ENCODE results near the gene MPRIP.

The MPRIP gene

DNA sequence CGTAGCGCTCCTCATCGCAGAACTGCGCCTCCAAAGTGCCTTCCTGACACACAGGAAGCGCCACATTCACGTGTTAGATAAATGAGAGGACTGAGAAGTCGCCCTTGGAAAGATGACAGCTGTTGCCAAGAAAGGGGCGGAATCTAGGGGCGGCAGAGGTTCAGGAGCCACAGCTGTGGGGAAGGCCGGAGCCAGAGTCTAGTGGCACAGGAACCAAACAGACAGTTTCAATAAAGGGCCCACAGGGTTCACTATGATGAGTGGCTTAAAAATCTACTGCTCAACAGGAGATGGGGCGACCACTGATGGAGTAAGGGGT, 190.0 kb downstream of the MPRIP start:
- DNase-seq (ENCODE audit: low read depth), result no peak

DNA sequence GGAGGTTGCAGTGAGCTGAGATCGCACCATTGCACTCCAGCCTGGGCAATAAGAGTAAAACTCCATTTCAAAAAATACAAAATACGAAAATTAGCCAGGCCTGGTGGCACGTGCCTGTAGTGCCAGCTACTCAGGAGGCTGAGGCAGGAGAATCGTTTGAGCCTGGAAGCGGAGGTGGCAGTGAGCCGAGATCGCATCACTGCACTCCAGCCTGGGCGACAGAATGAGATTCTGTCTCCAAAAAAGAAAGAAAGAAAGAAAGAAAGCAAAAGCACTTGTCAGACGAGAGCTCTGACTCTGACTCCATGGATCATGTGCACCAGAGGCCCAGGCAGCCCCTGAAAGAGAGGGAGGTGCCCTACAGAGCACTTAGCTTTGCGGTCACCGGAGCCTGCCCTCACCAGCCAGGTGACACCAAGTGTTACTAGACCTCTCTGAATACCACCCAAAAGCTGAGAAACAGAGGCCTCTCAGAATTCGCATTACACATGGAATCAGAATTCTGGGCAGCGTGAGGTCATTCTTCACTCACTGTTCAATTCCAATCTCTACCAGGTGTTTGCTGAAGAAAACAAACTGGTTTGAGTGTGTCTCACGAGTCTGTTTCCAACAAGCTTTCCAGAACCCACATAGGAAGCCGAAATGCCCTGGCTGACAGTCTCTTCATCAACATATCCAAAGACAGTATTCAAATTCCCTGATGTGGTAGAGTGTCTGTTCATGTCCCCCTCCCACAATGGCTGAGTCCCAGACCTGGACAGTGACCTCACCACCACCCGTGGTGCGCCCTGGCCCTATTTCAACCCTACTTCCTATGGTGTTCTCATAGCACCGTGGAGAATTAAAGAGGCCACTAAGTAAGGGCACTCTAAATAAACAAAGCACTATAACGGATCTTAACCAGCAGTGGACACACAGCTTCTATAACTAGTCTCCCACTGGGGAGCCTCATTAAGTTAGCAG, 193.2 kb downstream of the MPRIP start:
- DNase-seq (ENCODE audit: low read depth), result no peak

GRCh38 chr17:17236295-17237025, 194.2 kb downstream of the MPRIP start:
- DNase-seq (ENCODE audit: low read depth), result no peak

DNA sequence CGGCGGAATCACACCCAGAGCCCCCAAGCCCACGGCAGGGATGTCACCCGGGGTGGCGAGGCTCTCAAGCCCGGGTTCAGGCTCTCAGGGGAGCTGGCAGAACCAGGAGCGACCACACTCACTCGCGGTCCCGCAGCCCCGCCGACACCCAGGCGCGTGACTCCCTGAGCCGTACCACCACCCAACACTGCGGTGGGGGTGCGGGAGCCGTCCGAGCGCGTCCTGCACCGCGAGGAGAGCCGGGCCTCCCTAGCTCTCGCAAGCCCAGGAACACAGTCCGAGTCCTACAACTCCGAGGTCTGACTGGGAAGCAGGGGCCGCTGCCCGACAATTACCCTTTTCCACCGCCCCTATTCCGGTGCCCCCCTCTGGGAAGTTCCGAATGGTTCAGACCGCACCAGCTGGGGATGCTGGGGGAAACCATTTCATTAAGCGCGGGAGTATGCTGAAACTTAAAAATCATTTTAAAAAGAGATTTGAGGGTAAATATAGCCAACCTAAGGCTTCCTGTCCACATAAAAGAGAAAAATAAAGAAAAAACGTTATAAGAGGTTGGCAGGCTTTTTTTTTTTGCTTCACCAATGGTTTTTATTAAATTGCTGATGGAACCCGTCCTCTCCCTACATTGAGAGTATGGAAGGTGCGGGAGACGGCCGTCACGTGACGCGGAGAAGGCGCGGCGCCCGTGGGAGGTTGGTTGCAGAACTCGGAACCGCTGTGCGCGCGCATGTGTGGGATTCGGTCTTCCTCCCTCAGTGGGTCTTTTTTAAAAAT, 195.0 kb downstream of the MPRIP start, which contains the start of gene FLCN:
Gene FLCN, minus strand, starts transcription at position 143 of the 774 bp plus-strand sequence. CDS start 9,031 bp downstream, outside the sequence.
- peak; percentile 89 for DNase-seq (ENCODE audit: low read depth)

GRCh38 chr17:17239832-17240231, 197.6 kb downstream of the MPRIP start:
- no peak for DNase-seq (ENCODE audit: low read depth)

GRCh38 chr17:17241656-17242055, 199.4 kb downstream of the MPRIP start:
- no peak for DNase-seq (ENCODE audit: low read depth)

GRCh38 chr17:17242246-17242645, 200.0 kb downstream of the MPRIP start:
- DNase-seq (ENCODE audit: low read depth), result no peak
